Upper lobe of left lung (tissue), 6 donors: ENCODE results near the gene CSF2RB. TPM values are rescaled to one million over a fixed set of nuclear protein-coding genes. Genes with fewer than 3 reads are reported as not detected.

Source experiments
- ATAC-seq, 2 donors: fragments of 200-7000 bp; cut with Tn5 transposase; one replicate each; pipeline ENCODE4 v1.9.1; 2022; ENCODE audit warnings: mild to moderate bottlenecking in 2 of 2, moderate library complexity in 2 of 2; ENCODE audit not compliant: low FRiP score in 2 of 2
- DNase-seq, 2 donors: peaks; one replicate each; pipeline ENCODE4 v3.0.0-alpha.2; 2019 to 2020
- H3K27ac ChIP-seq, 4 donors: fragments of 200-600 bp; sonication (generic); one replicate each; pipeline ENCODE4 v1.5.1; 2016 to 2019
- H3K27me3 ChIP-seq, 4 donors: fragments of 200-600 bp; sonication (generic); one replicate each; pipeline ENCODE4 v1.5.1; 2017 to 2019
- H3K36me3 ChIP-seq, 4 donors: fragments of 200-600 bp; sonication (generic); one replicate each; pipeline ENCODE4 v1.5.1; 2016 to 2019
- H3K4me1 ChIP-seq, 4 donors: fragments of 200-600 bp; sonication (generic); one replicate each; pipeline ENCODE4 v1.5.1; 2018 to 2019
- H3K4me3 ChIP-seq, 4 donors: fragments of 200-600 bp; sonication (generic); one replicate each; pipeline ENCODE4 v1.5.1; 2017 to 2019; ENCODE audit warnings: mild to moderate bottlenecking in 2 of 4, moderate library complexity in 1 of 4
- H3K9me3 ChIP-seq, 4 donors: fragments of 200-600 bp; sonication (generic); one replicate each; pipeline ENCODE4 v1.5.1; 2018 to 2019
- CTCF ChIP-seq, 6 experiments: fragments of 450-650 bp in 4 of 6; fragments of 200-600 bp in 2 of 6; sonication (generic) in 2 of 6; IDR thresholded peaks; one replicate each; pipeline ENCODE4 v1.5.1; 2016 to 2019; ENCODE audit warnings: antibody characterized with exemption in 6 of 6
- EP300 ChIP-seq, 4 donors: sonication (generic); formaldehyde crosslinking; IDR thresholded peaks; one replicate each; pipeline ENCODE4 v1.5.1; 2017; ENCODE audit warnings: antibody characterized with exemption in 4 of 4, control low read depth in 2 of 4
- POLR2A ChIP-seq, 4 donors: fragments of 450-650 bp; IDR thresholded peaks; one replicate each; pipeline ENCODE4 v1.5.1; 2016 to 2017; ENCODE audit warnings: antibody characterized with exemption in 4 of 4, mild to moderate bottlenecking in 2 of 4
- POLR2AphosphoS5 ChIP-seq, 2 donors: sonication (generic); formaldehyde crosslinking; IDR thresholded peaks; one replicate each; pipeline ENCODE4 v1.5.1; 2017; ENCODE audit warnings: antibody characterized with exemption in 2 of 2
- WGBS, 2 donors: methylation state at CpG; one replicate each; pipeline ENCODE4 v1.1.5; 2017 to 2018; 5-methylcytosine and 5-hydroxymethylcytosine counted together
- total RNA-seq, 6 donors: library from RNA; depleted of rRNA in 4 of 6; stranded (reverse); fragments of >200 nt in 4 of 6; gene quantifications; one replicate each; pipeline versions ENCODE4 v1.1.0 to v1.2.1, GENCODE V29; 2016 to 2021
- donor health status: DM: no; HTN: no; CAD: no; lungs with moderate emphysema.
- donor health status: DM: no; HTN: yes; CAD: no; lungs with severe emphysema.

The CSF2RB gene
- total RNA-seq, 6 donors from 2014 or later = 8.2 to 43.0 (median 24.2) TPM

- Histone ChIP-seq H3K27ac (no peak overlapping the region), H3K4me1 (no peaks in the 10 kb centered on the region), H3K27me3 (no peaks in the 10 kb centered on the region), H3K4me3 (no peak overlapping the region), H3K9me3 (peaks cover 0 to 2% (median 1%) of the 10 kb centered on the region in 4 donors), H3K36me3 (no peaks in the 10 kb centered on the region)
- no peak for ATAC-seq
- TF ChIP-seq CTCF (IDR thresholded peaks at IDR 0.05) (no peak), POLR2A (IDR thresholded peaks at IDR 0.05) (no peak), EP300 (IDR thresholded peaks at IDR 0.05) (no peak), POLR2AphosphoS5 (IDR thresholded peaks at IDR 0.05) (no peak)
- no peak for DNase-seq
- 42 to 48% methylated on average over 4 of the region's 4 CpGs for WGBS, 2 donors
These were observed 12.5 kb upstream of the CSF2RB start for GRCh38 chr22:36900880-36901279.

DNA sequence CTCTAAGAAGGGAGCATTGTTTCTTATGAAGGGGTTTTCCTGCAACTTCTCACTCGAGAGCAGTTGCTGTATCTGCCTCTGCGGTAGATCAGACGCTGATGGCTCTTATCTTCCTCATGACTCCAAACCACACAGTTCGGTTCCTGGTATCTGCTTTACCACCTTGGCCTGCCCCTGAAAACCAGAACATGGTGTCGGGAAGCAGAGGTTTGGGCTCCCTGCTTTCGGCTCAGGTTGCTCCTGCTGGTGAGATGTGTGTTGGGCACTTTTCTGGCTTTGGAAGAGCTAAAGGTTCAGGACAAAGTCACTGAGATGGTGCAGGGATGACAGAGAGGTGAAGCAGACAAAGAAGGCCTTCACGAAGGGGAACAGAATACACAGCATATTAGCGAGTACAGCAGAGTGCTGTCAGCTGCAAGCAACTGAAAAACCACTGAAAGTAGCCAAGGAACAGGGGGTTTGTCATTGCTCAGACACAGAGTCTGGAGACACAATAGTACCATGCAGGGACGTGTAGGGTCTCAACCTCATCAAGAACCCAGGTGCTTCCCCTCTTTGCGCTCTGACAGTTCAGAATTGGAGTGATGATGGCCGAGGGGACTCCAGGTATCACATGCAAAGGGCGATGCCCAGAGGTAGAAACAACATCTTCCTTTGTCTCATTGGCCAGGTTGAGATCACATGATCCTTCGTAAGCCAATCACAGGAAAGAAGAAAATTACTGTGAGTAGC lies 11.9 kb upstream of the CSF2RB start:
- no peaks in the 10 kb centered on the region for H3K27me3 ChIP-seq
- H3K27ac ChIP-seq = no peak overlapping the region
- no peaks in the 10 kb centered on the region for H3K36me3 ChIP-seq
- WGBS, 2 donors = 81 to 86% methylated on average over 10 to 13 of the region's 13 CpGs
- H3K4me3 ChIP-seq = no peak overlapping the region
- no peaks in the 10 kb centered on the region for H3K9me3 ChIP-seq
- TF ChIP-seq EP300 (IDR thresholded peaks at IDR 0.05) (no peak), POLR2AphosphoS5 (IDR thresholded peaks at IDR 0.05) (no peak), POLR2A (IDR thresholded peaks at IDR 0.05) (no peak), CTCF (IDR thresholded peaks at IDR 0.05) (no peak)
- ATAC-seq (no peak), DNase-seq (no peak)
- no peaks in the 10 kb centered on the region for H3K4me1 ChIP-seq

GRCh38 chr22:36902143-36902926 lies 11.1 kb upstream of the CSF2RB start:
- 66 to 74% methylated on average over 8 of the region's 8 CpGs for WGBS, 2 donors
- Histone ChIP-seq H3K9me3 (no peaks in the 10 kb centered on the region), H3K4me3 (no peak overlapping the region), H3K4me1 (no peaks in the 10 kb centered on the region), H3K27ac (no peak overlapping the region), H3K27me3 (no peaks in the 10 kb centered on the region), H3K36me3 (no peaks in the 10 kb centered on the region)
- ATAC-seq (peak in 1 of 2 donors; percentile 75), DNase-seq (no peak)
- TF ChIP-seq POLR2A (IDR thresholded peaks at IDR 0.05) = no peak
- no peak for TF ChIP-seq EP300 (IDR thresholded peaks at IDR 0.05)
- TF ChIP-seq CTCF (IDR thresholded peaks at IDR 0.05) = no peak
- TF ChIP-seq POLR2AphosphoS5 (IDR thresholded peaks at IDR 0.05) = no peak

GRCh38 chr22:36904260-36904880 lies 9.1 kb upstream of the CSF2RB start:
- TF ChIP-seq POLR2A (IDR thresholded peaks at IDR 0.05) = no peak
- TF ChIP-seq CTCF (IDR thresholded peaks at IDR 0.05) = no peak
- no peak for TF ChIP-seq POLR2AphosphoS5 (IDR thresholded peaks at IDR 0.05)
- TF ChIP-seq EP300 (IDR thresholded peaks at IDR 0.05) = no peak
- no peaks in the 10 kb centered on the region for H3K27me3 ChIP-seq
- DNase-seq = no peak
- H3K27ac ChIP-seq = no peak overlapping the region
- ATAC-seq = no peak
- H3K4me1 ChIP-seq = no peaks in the 10 kb centered on the region
- no peak overlapping the region for H3K4me3 ChIP-seq
- no peaks in the 10 kb centered on the region for H3K9me3 ChIP-seq
- no peaks in the 10 kb centered on the region for H3K36me3 ChIP-seq
- WGBS, 2 donors = 75 to 80% methylated on average over 6 of the region's 6 CpGs
